ENCODE data around the gene AMFR. TPM values are rescaled to one million over a fixed set of nuclear protein-coding genes. Genes with fewer than 3 reads are reported as not detected.

AMFR gene
- total and polyA plus RNA-seq, 4 donors = 39.5 to 86.1 (median 61.2) TPM

DNA sequence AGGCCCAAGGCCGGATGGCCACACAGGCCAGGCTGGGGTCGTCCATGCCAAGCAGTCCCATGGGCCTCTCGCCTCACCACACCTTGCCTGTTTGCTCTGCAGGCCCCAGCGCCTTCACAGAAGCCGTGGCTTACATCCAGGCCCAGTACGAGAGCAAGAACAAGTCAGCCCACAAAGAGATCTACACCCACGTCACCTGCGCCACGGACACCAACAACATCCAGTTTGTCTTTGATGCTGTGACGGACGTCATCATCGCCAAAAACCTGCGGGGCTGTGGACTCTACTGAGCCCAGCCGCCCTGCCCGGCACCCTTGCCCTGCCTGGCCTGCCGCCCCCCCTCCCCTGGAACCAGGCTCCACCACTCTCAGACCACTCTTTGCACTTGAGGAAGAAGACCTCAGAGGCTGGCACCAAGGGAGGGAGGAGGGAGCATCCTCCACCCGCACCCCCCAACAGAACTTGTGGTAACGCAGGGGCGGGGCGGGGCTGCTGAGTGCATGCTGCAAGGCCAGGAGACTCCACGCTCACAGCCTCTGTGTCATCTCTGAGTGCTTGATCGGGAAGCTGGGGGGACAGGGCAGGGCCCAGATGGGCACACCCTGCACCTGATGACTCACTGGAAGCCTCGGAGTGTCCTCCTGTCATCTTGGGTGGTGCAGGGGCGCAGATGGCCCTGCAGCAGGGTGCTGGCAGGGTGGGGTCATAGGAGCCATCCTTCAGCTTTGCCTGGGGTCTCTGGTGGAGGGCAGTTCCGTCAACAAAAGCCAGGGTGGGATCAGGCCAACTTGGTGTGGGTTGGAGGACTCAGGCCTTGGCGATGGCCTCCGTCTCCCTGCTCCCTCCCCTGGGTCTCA lies 81.5 kb downstream of the AMFR start:
- Histone ChIP-seq H3K27ac (ENCODE audit: low read depth in 1 of 2, low read length in 1 of 2) (no peak overlapping the region), H3K9ac (ENCODE audit: insufficient read depth in 1 of 2, low read length in 2 of 2) (no peak overlapping the region), H3K4me1 (ENCODE audit: control insufficient read depth in 5 of 5, insufficient read depth in 5 of 5, low read length in 5 of 5) (no peaks in the 10 kb centered on the region), H3K4me3 (no peak overlapping the region), H3K27me3 (ENCODE audit: control insufficient read depth in 3 of 3, insufficient read depth in 3 of 3, low read length in 2 of 3) (no peaks in the 10 kb centered on the region), H3K9me3 (ENCODE audit: control insufficient read depth in 4 of 4, insufficient read depth in 3 of 4, low read length in 3 of 4) (no peaks in the 10 kb centered on the region), H3K36me3 (ENCODE audit: control insufficient read depth in 4 of 4, insufficient read depth in 4 of 4, low read length in 4 of 4) (peaks cover 0 to 20% (median 0%) of the 10 kb centered on the region in 4 donors)
- TF ChIP-seq CTCF (IDR thresholded peaks at IDR 0.05; ENCODE audit: control extremely low read depth, extremely low read depth) = no peak
- WGBS, 2 donors = 91 to 92% methylated on average over 27 of the region's 27 CpGs
- DNase-seq = no peak
- no peak for ATAC-seq (ENCODE audit: insufficient read depth, low FRiP score)

DNA sequence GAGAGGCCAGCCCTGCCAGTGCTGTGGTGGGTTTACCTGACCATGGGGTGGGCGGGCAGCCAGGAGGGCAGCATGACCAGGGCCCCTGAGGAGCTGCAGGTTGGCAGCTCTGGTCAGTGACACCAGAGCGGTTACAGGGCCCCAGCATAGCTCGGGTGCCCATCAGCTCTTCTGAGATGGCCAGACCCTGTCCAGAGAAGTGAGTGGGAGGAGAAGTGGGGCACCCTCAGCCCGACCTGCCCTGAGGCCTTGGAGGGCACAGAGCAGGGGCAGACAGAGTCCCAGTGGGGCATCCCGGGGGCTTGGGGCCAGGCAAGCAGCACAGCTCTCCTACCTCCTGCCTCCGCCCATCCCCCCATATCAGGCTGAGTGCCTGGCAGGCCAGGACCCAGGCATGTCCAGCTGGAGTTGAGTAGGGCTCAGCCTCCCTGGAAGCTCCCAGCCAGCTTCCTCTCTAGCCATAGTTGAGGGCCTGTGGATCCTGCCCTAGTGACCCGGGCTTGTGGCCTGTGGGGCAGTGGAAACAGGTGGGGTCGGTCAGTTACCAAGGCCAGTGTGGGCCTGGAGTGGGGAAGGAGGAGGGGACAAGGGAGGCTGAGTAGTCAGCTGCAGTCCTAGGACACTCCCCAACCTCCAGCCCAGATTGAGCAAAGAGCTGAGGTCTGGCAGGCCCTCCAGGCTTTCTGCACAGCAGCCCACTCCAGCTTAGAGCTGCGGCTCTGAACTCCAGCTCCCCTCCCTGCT lies 83.5 kb downstream of the AMFR start:
- DNase-seq = no peak
- 82 to 89% methylated on average over 7 to 9 of the region's 9 CpGs for WGBS, 2 donors
- Histone ChIP-seq H3K9me3 (ENCODE audit: control insufficient read depth in 4 of 4, insufficient read depth in 3 of 4, low read length in 3 of 4) (no peaks in the 10 kb centered on the region), H3K4me3 (no peak overlapping the region), H3K4me1 (ENCODE audit: control insufficient read depth in 5 of 5, insufficient read depth in 5 of 5, low read length in 5 of 5) (no peaks in the 10 kb centered on the region), H3K27ac (ENCODE audit: low read depth in 1 of 2, low read length in 1 of 2) (no peak overlapping the region), H3K27me3 (ENCODE audit: control insufficient read depth in 3 of 3, insufficient read depth in 3 of 3, low read length in 2 of 3) (no peaks in the 10 kb centered on the region), H3K9ac (ENCODE audit: insufficient read depth in 1 of 2, low read length in 2 of 2) (no peak overlapping the region), H3K36me3 (ENCODE audit: control insufficient read depth in 4 of 4, insufficient read depth in 4 of 4, low read length in 4 of 4) (peaks cover 0 to 24% (median 0%) of the 10 kb centered on the region in 4 donors)
- ATAC-seq (ENCODE audit: insufficient read depth, low FRiP score) = no peak
- no peak for TF ChIP-seq CTCF (IDR thresholded peaks at IDR 0.05; ENCODE audit: control extremely low read depth, extremely low read depth)

- Histone ChIP-seq H3K4me1 (ENCODE audit: control insufficient read depth in 5 of 5, insufficient read depth in 5 of 5, low read length in 5 of 5) (no peaks in the 10 kb centered on the region), H3K9ac (ENCODE audit: insufficient read depth in 1 of 2, low read length in 2 of 2) (no peak overlapping the region), H3K27ac (ENCODE audit: low read depth in 1 of 2, low read length in 1 of 2) (no peak overlapping the region), H3K36me3 (ENCODE audit: control insufficient read depth in 4 of 4, insufficient read depth in 4 of 4, low read length in 4 of 4) (peaks cover 0 to 30% (median 0%) of the 10 kb centered on the region in 4 donors), H3K4me3 (no peak overlapping the region), H3K27me3 (ENCODE audit: control insufficient read depth in 3 of 3, insufficient read depth in 3 of 3, low read length in 2 of 3) (no peaks in the 10 kb centered on the region), H3K9me3 (ENCODE audit: control insufficient read depth in 4 of 4, insufficient read depth in 3 of 4, low read length in 3 of 4) (no peaks in the 10 kb centered on the region)
- no peak for DNase-seq
- 83 to 87% methylated on average over 17 of the region's 17 CpGs for WGBS, 2 donors
- ATAC-seq (ENCODE audit: insufficient read depth, low FRiP score) = no peak
- TF ChIP-seq CTCF (IDR thresholded peaks at IDR 0.05; ENCODE audit: control extremely low read depth, extremely low read depth) = no peak
These were observed 84.4 kb downstream of the AMFR start for GRCh38 chr16:56340864-56341365.

Measured in lung (tissue), 12 donors.